Keratinocyte (primary cell): ENCODE measurements around the gene PYCR2. TPM values are rescaled to one million over a fixed set of nuclear protein-coding genes. Genes with fewer than 3 reads are reported as not detected.

ENCODE experiments used
- DNase-seq: peaks from one replicate; pipeline ENCODE4 v3.0.0-alpha.2; 2011; ENCODE audit warnings: low read depth, missing footprints, low spot score
- FAIRE-seq: peaks from 2 replicates; lab custom pipeline; 2011; peaks lifted over from hg19 to GRCh38; lab: Jason Lieb, UNC
- H2AFZ ChIP-seq: 2 replicates; pipeline ENCODE4 v1.6.0; 2012; ENCODE audit warnings: low read length, control low read depth, inconsistent platforms; ENCODE audit not compliant: control insufficient read depth
- H3K27ac ChIP-seq: 2 replicates; pipeline ENCODE4 v1.5.1; 2011; ENCODE audit warnings: low read length; ENCODE audit not compliant: control insufficient read depth, insufficient read depth
- H3K27me3 ChIP-seq: 3 replicates; pipeline ENCODE4 v1.6.0; 2011; ENCODE audit warnings: low read length; ENCODE audit not compliant: control insufficient read depth, insufficient read depth; ENCODE audit errors: extremely low read depth
- H3K36me3 ChIP-seq, 2 experiments: 2 replicates in 1 of 2; 3 replicates in 1 of 2; pipeline ENCODE4 v1.5.1; 2011; ENCODE audit warnings: low read length in 2 of 2, mild to moderate bottlenecking in 1 of 2; ENCODE audit not compliant: control insufficient read depth in 2 of 2, insufficient read depth in 2 of 2; ENCODE audit errors: extremely low read depth in 1 of 2
- H3K4me1 ChIP-seq: 3 replicates; pipeline ENCODE4 v1.5.1; 2011; ENCODE audit warnings: low read length; ENCODE audit not compliant: control insufficient read depth, insufficient read depth; ENCODE audit errors: extremely low read depth
- H3K4me2 ChIP-seq: 3 replicates; pipeline ENCODE4 v1.6.0; 2011; ENCODE audit warnings: low read depth, low read length; ENCODE audit not compliant: control insufficient read depth, insufficient read depth; ENCODE audit errors: extremely low read depth
- H3K4me3 ChIP-seq, 3 experiments: fragments of 200-600 bp in 1 of 3; sonication (generic) in 1 of 3; 2 replicates in 2 of 3; 3 replicates in 1 of 3; pipeline ENCODE4 v1.5.1; 2011 to 2016; ENCODE audit warnings: low read length in 3 of 3, mild to moderate bottlenecking in 3 of 3, control low read depth in 2 of 3, inconsistent platforms in 1 of 3, low read depth in 1 of 3, mixed read lengths in 1 of 3, mixed run types in 1 of 3, moderate library complexity in 1 of 3; ENCODE audit not compliant: control insufficient read depth in 2 of 3, insufficient read depth in 2 of 3; ENCODE audit errors: extremely low read depth in 1 of 3
- H3K79me2 ChIP-seq: 2 replicates; pipeline ENCODE4 v1.6.0; 2012; ENCODE audit warnings: low read length; ENCODE audit not compliant: control insufficient read depth, insufficient read depth
- H3K9ac ChIP-seq: 3 replicates; pipeline ENCODE4 v1.6.0; 2011; ENCODE audit warnings: low read length; ENCODE audit not compliant: control insufficient read depth, insufficient read depth; ENCODE audit errors: extremely low read depth
- H3K9me1 ChIP-seq: 3 replicates; pipeline ENCODE4 v1.6.0; 2011; ENCODE audit warnings: low read length; ENCODE audit not compliant: control insufficient read depth, insufficient read depth; ENCODE audit errors: extremely low read depth
- H3K9me3 ChIP-seq: 2 replicates; pipeline ENCODE4 v1.5.1; 2012; ENCODE audit warnings: low read depth, low read length; ENCODE audit not compliant: control insufficient read depth
- H4K20me1 ChIP-seq: 3 replicates; pipeline ENCODE4 v1.6.0; 2011; ENCODE audit warnings: low read length; ENCODE audit not compliant: control insufficient read depth, insufficient read depth; ENCODE audit errors: extremely low read depth
- EZH2 ChIP-seq: IDR thresholded peaks from one replicate; pipeline ENCODE4 v1.6.1; 2012; ENCODE audit warnings: inconsistent platforms, mild to moderate bottlenecking, low read length, moderate library complexity
- dilution Hi-C: fragments of 300-500 bp; cut with MboI; formaldehyde crosslinking; loops from one replicate; pipeline ENCODE4 v1.7.0; 2020; ENCODE audit warnings: low sequenced_read_pairs; ENCODE audit not compliant: extremely low pct_ligation_motif_present
- polyA plus RNA-seq, 5 experiments: library from polyadenylated mRNA; depleted of rRNA in 3 of 5; stranded (reverse) in 3 of 5; stranded (forward) in 1 of 5; unstranded in 1 of 5; fragments of >200 nt; gene quantifications; 1 replicate in 1 of 5; 2 replicates in 3 of 5; 3 replicates in 1 of 5; pipeline versions ENCODE4 v1.2.1 to v1.2.3, GENCODE V29; 2011 to 2012; ENCODE audit warnings: missing spikeins in 2 of 5, low read depth in 1 of 5, low replicate concordance in 1 of 5
- TF ChIP-seq, protein P1 (sequence below), 3 experiments: IDR thresholded peaks in 1 of 3; conservative IDR thresholded peaks in 1 of 3; optimal IDR thresholded peaks in 1 of 3; 2 replicates in 2 of 3; 3 replicates in 1 of 3; pipeline versions ENCODE3 to v1.5.1; 2011; ENCODE audit warnings: low read length in 3 of 3, mild to moderate bottlenecking in 3 of 3, moderate library complexity in 2 of 3, control low read depth in 1 of 3, inconsistent platforms in 1 of 3; ENCODE audit not compliant: insufficient read depth in 2 of 3; ENCODE audit errors: extremely low read depth in 1 of 3

PYCR2 gene
- polyA plus RNA-seq, 1 donor (not counting 4 experiments of a cell fraction or from before 2014, with no cell fraction given) = 45.5 TPM

DNA sequence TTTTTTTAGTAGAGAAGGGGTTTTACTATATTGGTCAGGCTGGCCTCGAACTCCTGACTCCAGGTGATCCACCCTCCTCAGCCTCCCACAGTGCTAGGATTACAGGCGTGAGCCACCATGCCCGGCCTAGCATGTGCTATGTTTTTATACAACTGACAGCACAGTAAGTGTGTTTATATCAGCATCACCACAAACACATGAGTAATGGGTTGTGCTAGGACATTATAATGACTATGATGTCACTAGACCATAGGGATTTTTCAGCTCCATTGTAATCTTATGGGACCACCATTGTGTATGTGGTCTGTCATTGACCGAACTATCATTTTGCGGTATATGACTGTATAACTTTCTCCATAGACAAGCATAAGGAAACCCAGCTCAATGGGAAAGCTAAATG is 10.7 kb upstream of the PYCR2 start:
- peaks cover 6% of the 10 kb centered on the region for H3K4me1 ChIP-seq
- H3K79me2 ChIP-seq = no peaks in the 10 kb centered on the region
- no peaks in the 10 kb centered on the region for H4K20me1 ChIP-seq
- no peak overlapping the region for H3K4me2 ChIP-seq
- no peaks in the 10 kb centered on the region for H3K27me3 ChIP-seq
- no peaks in the 10 kb centered on the region for H3K9me3 ChIP-seq
- DNase-seq (no peak), FAIRE-seq (no peak)
- no peak for TF ChIP-seq EZH2
- TF ChIP-seq, protein P1, sequence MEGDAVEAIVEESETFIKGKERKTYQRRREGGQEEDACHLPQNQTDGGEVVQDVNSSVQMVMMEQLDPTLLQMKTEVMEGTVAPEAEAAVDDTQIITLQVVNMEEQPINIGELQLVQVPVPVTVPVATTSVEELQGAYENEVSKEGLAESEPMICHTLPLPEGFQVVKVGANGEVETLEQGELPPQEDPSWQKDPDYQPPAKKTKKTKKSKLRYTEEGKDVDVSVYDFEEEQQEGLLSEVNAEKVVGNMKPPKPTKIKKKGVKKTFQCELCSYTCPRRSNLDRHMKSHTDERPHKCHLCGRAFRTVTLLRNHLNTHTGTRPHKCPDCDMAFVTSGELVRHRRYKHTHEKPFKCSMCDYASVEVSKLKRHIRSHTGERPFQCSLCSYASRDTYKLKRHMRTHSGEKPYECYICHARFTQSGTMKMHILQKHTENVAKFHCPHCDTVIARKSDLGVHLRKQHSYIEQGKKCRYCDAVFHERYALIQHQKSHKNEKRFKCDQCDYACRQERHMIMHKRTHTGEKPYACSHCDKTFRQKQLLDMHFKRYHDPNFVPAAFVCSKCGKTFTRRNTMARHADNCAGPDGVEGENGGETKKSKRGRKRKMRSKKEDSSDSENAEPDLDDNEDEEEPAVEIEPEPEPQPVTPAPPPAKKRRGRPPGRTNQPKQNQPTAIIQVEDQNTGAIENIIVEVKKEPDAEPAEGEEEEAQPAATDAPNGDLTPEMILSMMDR (optimal IDR thresholded peaks at IDR 0.05 in 1 of 3, IDR thresholded peaks at IDR 0.05 in 1 of 3, conservative IDR thresholded peaks at IDR 0.05 in 1 of 3; ENCODE audit: extremely low read depth in 1 of 3, insufficient read depth in 2 of 3, low read length in 3 of 3) = no peak
- no peaks in the 10 kb centered on the region for H3K36me3 ChIP-seq
- no peak overlapping the region for H3K4me3 ChIP-seq
- H3K27ac ChIP-seq = no peak overlapping the region
- no peak overlapping the region for H2AFZ ChIP-seq
- dilution Hi-C loops = no loop called here
- H3K9ac ChIP-seq = no peak overlapping the region
- peaks cover 3% of the 10 kb centered on the region for H3K9me1 ChIP-seq

DNA sequence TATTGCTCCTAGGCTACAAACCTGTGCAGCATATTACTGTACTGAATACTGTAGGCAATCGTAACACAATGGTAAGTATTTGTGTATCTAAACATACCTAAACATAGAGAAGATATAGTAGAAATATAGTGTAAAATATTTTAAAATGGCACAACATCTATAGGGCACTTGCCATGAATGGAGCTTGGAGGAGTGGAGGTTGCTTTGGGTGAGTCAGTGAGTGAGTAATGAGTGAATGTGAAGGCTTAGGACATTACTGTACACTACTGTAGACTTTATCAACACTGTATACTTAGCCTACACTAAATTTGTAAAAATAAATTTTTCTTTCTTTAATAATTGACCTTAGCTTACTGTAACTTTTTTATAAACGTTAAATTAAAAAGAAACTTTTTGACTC is 9.0 kb upstream of the PYCR2 start:
- Histone ChIP-seq H4K20me1 (no peaks in the 10 kb centered on the region), H3K4me3 (no peak overlapping the region), H3K9me1 (peaks cover 3% of the 10 kb centered on the region), H3K27me3 (no peaks in the 10 kb centered on the region), H3K36me3 (no peaks in the 10 kb centered on the region), H3K79me2 (no peaks in the 10 kb centered on the region), H3K4me2 (no peak overlapping the region), H3K27ac (no peak overlapping the region), H3K4me1 (peaks cover 6% of the 10 kb centered on the region), H3K9ac (no peak overlapping the region), H3K9me3 (no peaks in the 10 kb centered on the region), H2AFZ (no peak overlapping the region)
- TF ChIP-seq EZH2 = no peak
- TF ChIP-seq, protein P1 (optimal IDR thresholded peaks at IDR 0.05 in 1 of 3, IDR thresholded peaks at IDR 0.05 in 1 of 3, conservative IDR thresholded peaks at IDR 0.05 in 1 of 3; ENCODE audit: extremely low read depth in 1 of 3, insufficient read depth in 2 of 3, low read length in 3 of 3) = no peak
- DNase-seq = no peak
- dilution Hi-C loops = no loop called here
- FAIRE-seq = no peak
